HepG2 (cell line): ENCODE measurements around the gene ASGR1. TPM values are rescaled to one million over a fixed set of nuclear protein-coding genes. Genes with fewer than 3 reads are reported as not detected.
A peak's percentile ranks its signal among the peaks of the same experiment; 100 is the strongest.

Experiments used
- IKZF4 ChIP-seq: sonication (generic); formaldehyde crosslinking; IDR thresholded peaks from 2 replicates; pipeline ENCODE4 v1.5.1; 2020; ENCODE audit warnings: borderline replicate concordance, mild to moderate bottlenecking, low read depth, missing genetic modification reagents; ENCODE audit errors: not compliant biosample characterization
- NFIC ChIP-seq: IDR thresholded peaks from 2 replicates; pipeline ENCODE4 v1.6.1; 2012; ENCODE audit warnings: mild to moderate bottlenecking, low read length, inconsistent platforms
- ZBTB1 ChIP-seq: sonication (generic); formaldehyde crosslinking; IDR thresholded peaks from 2 replicates; pipeline ENCODE4 v1.4.0; 2020; ENCODE audit warnings: missing genetic modification reagents, borderline replicate concordance
- ZBTB39 ChIP-seq: sonication (generic); formaldehyde crosslinking; IDR thresholded peaks from 2 replicates; pipeline ENCODE4 v1.5.0; 2020; ENCODE audit warnings: missing genetic modification reagents
- ZNF232 ChIP-seq: sonication (generic); formaldehyde crosslinking; IDR thresholded peaks from 2 replicates; pipeline ENCODE4 v1.4.0; 2020; ENCODE audit warnings: missing genetic modification reagents, borderline replicate concordance
- ZNF263 ChIP-seq: sonication (generic); formaldehyde crosslinking; IDR thresholded peaks from 2 replicates; pipeline ENCODE4 v1.4.0; 2020; ENCODE audit warnings: missing genetic modification reagents
- ZNF275 ChIP-seq: sonication (generic); formaldehyde crosslinking; IDR thresholded peaks from 2 replicates; pipeline ENCODE4 v1.8.0; 2022; ENCODE audit warnings: missing genetic modification reagents, mild to moderate bottlenecking, inconsistent platforms, borderline replicate concordance
- ZNF296 ChIP-seq: sonication (generic); formaldehyde crosslinking; conservative IDR thresholded peaks from 2 replicates; pipeline ENCODE4 v1.5.0; 2020; ENCODE audit warnings: mild to moderate bottlenecking, missing genetic modification reagents
- polyA plus RNA-seq, 8 experiments: library from polyadenylated mRNA; depleted of rRNA in 3 of 8; stranded (reverse) in 7 of 8; unstranded in 1 of 8; fragments of >200 nt; fragmentation: Illumina TruSeq in 4 of 8; extraction: Trizol in 4 of 8; gene quantifications; 2 replicates each; pipeline versions ENCODE4 v1.2.1 to v1.2.3, GENCODE V29; 2011 to 2016; ENCODE audit warnings: low read depth in 4 of 8, missing spikeins in 1 of 8, mixed read lengths in 1 of 8; ENCODE audit not compliant: insufficient read depth in 1 of 8
- total RNA-seq, 5 experiments: library from RNA; depleted of rRNA; stranded (reverse); fragments of >200 nt; fragmentation: Illumina TruSeq; extraction: Trizol; gene quantifications; 2 replicates each; pipeline ENCODE4 v1.2.3, GENCODE V29; 2016; ENCODE audit warnings: low read depth in 1 of 5
- TF ChIP-seq, protein P1 (sequence below): sonication (generic); formaldehyde crosslinking; IDR thresholded peaks from 2 replicates; pipeline ENCODE4 v1.5.0; 2020; ENCODE audit warnings: mild to moderate bottlenecking, missing genetic modification reagents, borderline replicate concordance
- TF ChIP-seq, protein P2 (sequence below): sonication (generic); formaldehyde crosslinking; IDR thresholded peaks from 2 replicates; pipeline ENCODE4 v1.4.0; 2020; ENCODE audit warnings: missing genetic modification reagents

Gene ASGR1
- total and polyA plus RNA-seq, 2 of the 13 experiments (the other 11 are each of a cell fraction or from before 2014, with no cell fraction given): 353 to 796 TPM

GRCh38 chr17:7219812-7220592 lies 40.8 kb upstream of the ASGR1 start, which contains the start of the genes ACADVL and DLG4 (continued):
- TF ChIP-seq, protein P1, sequence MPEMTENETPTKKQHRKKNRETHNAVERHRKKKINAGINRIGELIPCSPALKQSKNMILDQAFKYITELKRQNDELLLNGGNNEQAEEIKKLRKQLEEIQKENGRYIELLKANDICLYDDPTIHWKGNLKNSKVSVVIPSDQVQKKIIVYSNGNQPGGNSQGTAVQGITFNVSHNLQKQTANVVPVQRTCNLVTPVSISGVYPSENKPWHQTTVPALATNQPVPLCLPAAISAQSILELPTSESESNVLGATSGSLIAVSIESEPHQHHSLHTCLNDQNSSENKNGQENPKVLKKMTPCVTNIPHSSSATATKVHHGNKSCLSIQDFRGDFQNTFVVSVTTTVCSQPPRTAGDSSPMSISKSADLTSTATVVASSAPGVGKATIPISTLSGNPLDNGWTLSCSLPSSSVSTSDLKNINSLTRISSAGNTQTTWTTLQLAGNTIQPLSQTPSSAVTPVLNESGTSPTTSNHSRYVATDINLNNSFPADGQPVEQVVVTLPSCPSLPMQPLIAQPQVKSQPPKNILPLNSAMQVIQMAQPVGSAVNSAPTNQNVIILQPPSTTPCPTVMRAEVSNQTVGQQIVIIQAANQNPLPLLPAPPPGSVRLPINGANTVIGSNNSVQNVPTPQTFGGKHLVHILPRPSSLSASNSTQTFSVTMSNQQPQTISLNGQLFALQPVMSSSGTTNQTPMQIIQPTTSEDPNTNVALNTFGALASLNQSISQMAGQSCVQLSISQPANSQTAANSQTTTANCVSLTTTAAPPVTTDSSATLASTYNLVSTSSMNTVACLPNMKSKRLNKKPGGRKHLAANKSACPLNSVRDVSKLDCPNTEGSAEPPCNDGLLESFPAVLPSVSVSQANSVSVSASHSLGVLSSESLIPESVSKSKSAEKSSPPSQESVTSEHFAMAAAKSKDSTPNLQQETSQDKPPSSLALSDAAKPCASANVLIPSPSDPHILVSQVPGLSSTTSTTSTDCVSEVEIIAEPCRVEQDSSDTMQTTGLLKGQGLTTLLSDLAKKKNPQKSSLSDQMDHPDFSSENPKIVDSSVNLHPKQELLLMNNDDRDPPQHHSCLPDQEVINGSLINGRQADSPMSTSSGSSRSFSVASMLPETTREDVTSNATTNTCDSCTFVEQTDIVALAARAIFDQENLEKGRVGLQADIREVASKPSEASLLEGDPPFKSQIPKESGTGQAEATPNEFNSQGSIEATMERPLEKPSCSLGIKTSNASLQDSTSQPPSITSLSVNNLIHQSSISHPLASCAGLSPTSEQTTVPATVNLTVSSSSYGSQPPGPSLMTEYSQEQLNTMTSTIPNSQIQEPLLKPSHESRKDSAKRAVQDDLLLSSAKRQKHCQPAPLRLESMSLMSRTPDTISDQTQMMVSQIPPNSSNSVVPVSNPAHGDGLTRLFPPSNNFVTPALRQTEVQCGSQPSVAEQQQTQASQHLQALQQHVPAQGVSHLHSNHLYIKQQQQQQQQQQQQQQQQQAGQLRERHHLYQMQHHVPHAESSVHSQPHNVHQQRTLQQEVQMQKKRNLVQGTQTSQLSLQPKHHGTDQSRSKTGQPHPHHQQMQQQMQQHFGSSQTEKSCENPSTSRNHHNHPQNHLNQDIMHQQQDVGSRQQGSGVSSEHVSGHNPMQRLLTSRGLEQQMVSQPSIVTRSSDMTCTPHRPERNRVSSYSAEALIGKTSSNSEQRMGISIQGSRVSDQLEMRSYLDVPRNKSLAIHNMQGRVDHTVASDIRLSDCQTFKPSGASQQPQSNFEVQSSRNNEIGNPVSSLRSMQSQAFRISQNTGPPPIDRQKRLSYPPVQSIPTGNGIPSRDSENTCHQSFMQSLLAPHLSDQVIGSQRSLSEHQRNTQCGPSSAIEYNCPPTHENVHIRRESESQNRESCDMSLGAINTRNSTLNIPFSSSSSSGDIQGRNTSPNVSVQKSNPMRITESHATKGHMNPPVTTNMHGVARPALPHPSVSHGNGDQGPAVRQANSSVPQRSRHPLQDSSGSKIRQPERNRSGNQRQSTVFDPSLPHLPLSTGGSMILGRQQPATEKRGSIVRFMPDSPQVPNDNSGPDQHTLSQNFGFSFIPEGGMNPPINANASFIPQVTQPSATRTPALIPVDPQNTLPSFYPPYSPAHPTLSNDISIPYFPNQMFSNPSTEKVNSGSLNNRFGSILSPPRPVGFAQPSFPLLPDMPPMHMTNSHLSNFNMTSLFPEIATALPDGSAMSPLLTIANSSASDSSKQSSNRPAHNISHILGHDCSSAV (CRISPR knock-in tag): no peak
- TF ChIP-seq NFIC: 0 out of 2 replicates have a peak, but pooled peaks have one; percentile 24
- TF ChIP-seq ZNF263 (CRISPR knock-in tag): peak; percentile 41
- TF ChIP-seq ZBTB39: no peak
- peak; percentile 93 for TF ChIP-seq IKZF4 (CRISPR knock-in tag)
- TF ChIP-seq ZNF232 (CRISPR knock-in tag): no peak; the same call in 1 of the 2 replicates
- TF ChIP-seq, protein P2, sequence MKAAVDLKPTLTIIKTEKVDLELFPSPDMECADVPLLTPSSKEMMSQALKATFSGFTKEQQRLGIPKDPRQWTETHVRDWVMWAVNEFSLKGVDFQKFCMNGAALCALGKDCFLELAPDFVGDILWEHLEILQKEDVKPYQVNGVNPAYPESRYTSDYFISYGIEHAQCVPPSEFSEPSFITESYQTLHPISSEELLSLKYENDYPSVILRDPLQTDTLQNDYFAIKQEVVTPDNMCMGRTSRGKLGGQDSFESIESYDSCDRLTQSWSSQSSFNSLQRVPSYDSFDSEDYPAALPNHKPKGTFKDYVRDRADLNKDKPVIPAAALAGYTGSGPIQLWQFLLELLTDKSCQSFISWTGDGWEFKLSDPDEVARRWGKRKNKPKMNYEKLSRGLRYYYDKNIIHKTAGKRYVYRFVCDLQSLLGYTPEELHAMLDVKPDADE (CRISPR knock-in tag): no peak
- no peak for TF ChIP-seq ZNF296 (CRISPR knock-in tag)
- TF ChIP-seq ZNF275 (CRISPR knock-in tag): no peak
- no peak for TF ChIP-seq ZBTB1 (CRISPR knock-in tag)
